NT2/D1 (cell line): ENCODE data around the gene DUSP21.
"Not testable (repeated sequence)": the region's sequence is repeated elsewhere in the genome, so short reads cannot be mapped to it uniquely, and the experiment has no call there.

Source experiments
- SUZ12 ChIP-seq: IDR thresholded peaks from 2 replicates; pipeline ENCODE4 v1.6.1; 2011; ENCODE audit not compliant: insufficient read length, insufficient read depth; ENCODE audit errors: extremely low read depth
- YY1 ChIP-seq: IDR thresholded peaks from 2 replicates; pipeline ENCODE4 v1.6.1; 2011; ENCODE audit not compliant: insufficient read length, insufficient read depth
- ZNF274 ChIP-seq: IDR thresholded peaks from 2 replicates; pipeline ENCODE4 v1.6.1; 2011; ENCODE audit warnings: mild to moderate bottlenecking, low read depth, low read length

DNA sequence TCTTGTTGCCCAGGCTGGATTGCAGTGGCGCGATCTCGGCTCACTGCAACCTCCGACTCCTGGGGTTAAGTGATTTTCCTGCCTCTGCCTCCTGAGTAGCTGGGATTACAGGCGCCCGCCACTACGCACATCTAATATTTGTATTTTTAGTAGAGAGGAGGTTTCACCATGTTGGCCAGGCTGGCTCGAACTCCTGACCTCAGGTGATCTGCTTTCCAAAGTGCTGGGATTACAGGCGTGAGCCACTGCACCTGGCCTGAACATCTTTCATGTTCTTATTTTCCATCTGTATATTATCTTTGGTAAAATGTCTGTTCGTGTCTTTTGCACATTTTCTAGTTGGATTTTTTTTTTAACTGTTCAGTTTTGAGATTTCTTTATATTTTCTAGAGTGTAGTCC lies 46.9 kb downstream of the DUSP21 start:
- TF ChIP-seq ZNF274, SUZ12, YY1: not testable (repeated sequence)
